SK-N-SH treated with all-trans-retinoic acid at 6 μM for 48 hours (cell line): ENCODE results near the gene ELAC2.

Source experiments
- ATAC-seq: fragments of 200-7000 bp; cut with Tn5 transposase; 3 replicates; pipeline ENCODE4 v1.9.1; 2020; ENCODE audit warnings: mild to moderate bottlenecking, moderate library complexity
- ARNTL ChIP-seq: fragments of 450-650 bp; formaldehyde crosslinking; IDR thresholded peaks from 2 replicates; pipeline ENCODE4 v1.5.0; 2020; ENCODE audit warnings: low read depth, mild to moderate bottlenecking, moderate library complexity, borderline replicate concordance
- BACH2 ChIP-seq: fragments of 250-450 bp; sonication (Bioruptor Pico); IDR thresholded peaks from 2 replicates; pipeline ENCODE4 v1.9.0; 2021; ENCODE audit warnings: mild to moderate bottlenecking, borderline replicate concordance
- CREB5 ChIP-seq: fragments of 250-450 bp; sonication (Bioruptor Pico); IDR thresholded peaks from 2 replicates; pipeline ENCODE4 v1.5.1; 2020; ENCODE audit warnings: low read depth, mild to moderate bottlenecking, moderate library complexity
- CSDC2 ChIP-seq: fragments of 250-450 bp; sonication (Bioruptor Pico); IDR thresholded peaks from 2 replicates; pipeline ENCODE4 v1.5.0; 2020; ENCODE audit warnings: mild to moderate bottlenecking, moderate library complexity
- CSRNP3 ChIP-seq: fragments of 250-450 bp; sonication (Bioruptor Pico); IDR thresholded peaks from 2 replicates; pipeline ENCODE4 v1.5.1; 2021; ENCODE audit warnings: mild to moderate bottlenecking, moderate library complexity
- ISL1 ChIP-seq: fragments of 250-450 bp; sonication (Bioruptor Pico); IDR thresholded peaks from 2 replicates; pipeline ENCODE4 v2.1.2; 2022; ENCODE audit warnings: mild to moderate bottlenecking, moderate library complexity
- OSR1 ChIP-seq: fragments of 250-450 bp; sonication (Bioruptor Pico); IDR thresholded peaks from 2 replicates; pipeline ENCODE4 v1.8.0; 2022; ENCODE audit warnings: moderate library complexity, mild to moderate bottlenecking, inconsistent platforms
- PATZ1 ChIP-seq: fragments of 250-450 bp; sonication (Bioruptor Pico); IDR thresholded peaks from 2 replicates; pipeline ENCODE4 v1.8.0; 2020; ENCODE audit warnings: mild to moderate bottlenecking, moderate library complexity, borderline replicate concordance
- PPARA ChIP-seq: fragments of 250-450 bp; sonication (Bioruptor Pico); IDR thresholded peaks from 2 replicates; pipeline ENCODE4 v1.5.0; 2020; ENCODE audit warnings: mild to moderate bottlenecking, borderline replicate concordance
- SNAI2 ChIP-seq: fragments of 250-450 bp; sonication (Bioruptor Pico); IDR thresholded peaks from 2 replicates; pipeline ENCODE4 v1.5.0; 2020; ENCODE audit warnings: mild to moderate bottlenecking, moderate library complexity
- TCF4 ChIP-seq: fragments of 250-450 bp; sonication (Bioruptor Pico); IDR thresholded peaks from 2 replicates; pipeline ENCODE4 v1.8.0; 2021; ENCODE audit warnings: mild to moderate bottlenecking, moderate library complexity, borderline replicate concordance
- TOX ChIP-seq: fragments of 250-450 bp; sonication (Bioruptor Pico); IDR thresholded peaks from 2 replicates; pipeline ENCODE4 v1.8.0; 2021; ENCODE audit warnings: mild to moderate bottlenecking, moderate library complexity, borderline replicate concordance
- TSHZ2 ChIP-seq: fragments of 250-450 bp; sonication (Bioruptor Pico); IDR thresholded peaks from 2 replicates; pipeline ENCODE4 v1.5.0; 2020; ENCODE audit warnings: mild to moderate bottlenecking, moderate library complexity
- ZC3H10 ChIP-seq: fragments of 250-450 bp; sonication (Bioruptor Pico); IDR thresholded peaks from 2 replicates; pipeline ENCODE4 v1.5.1; 2021; ENCODE audit warnings: mild to moderate bottlenecking, moderate library complexity
- ZFP3 ChIP-seq: fragments of 250-450 bp; sonication (Bioruptor Pico); IDR thresholded peaks from 2 replicates; pipeline ENCODE4 v1.5.0; 2020; ENCODE audit warnings: mild to moderate bottlenecking, moderate library complexity
- ZFP30 ChIP-seq: fragments of 450-650 bp; formaldehyde crosslinking; IDR thresholded peaks from 2 replicates; pipeline ENCODE4 v1.5.0; 2022; ENCODE audit warnings: mild to moderate bottlenecking, moderate library complexity
- ZNF70 ChIP-seq: fragments of 450-650 bp; formaldehyde crosslinking; IDR thresholded peaks from 2 replicates; pipeline ENCODE4 v1.5.0; 2020; ENCODE audit warnings: mild to moderate bottlenecking, moderate library complexity
- ZNF8 ChIP-seq: fragments of 450-650 bp; formaldehyde crosslinking; IDR thresholded peaks from 2 replicates; pipeline ENCODE4 v1.5.0; 2020; ENCODE audit warnings: mild to moderate bottlenecking, moderate library complexity

The ELAC2 gene

GRCh38 chr17:12987120-12987519 is 30.7 kb downstream of the ELAC2 start:
- TF ChIP-seq ARNTL (CRISPR knock-in tag): no peak
- TF ChIP-seq OSR1 (CRISPR knock-in tag): no peak
- no peak for TF ChIP-seq SNAI2
- ATAC-seq: peak; percentile 33; the same call in 2 of the 3 replicates

GRCh38 chr17:12985431-12986293 is 32.2 kb downstream of the ELAC2 start:
- ATAC-seq: no peak
- TF ChIP-seq ISL1 (CRISPR knock-in tag): no peak
- TF ChIP-seq TOX (CRISPR knock-in tag): no peak
- no peak for TF ChIP-seq ZFP3 (CRISPR knock-in tag)
- TF ChIP-seq CREB5 (CRISPR knock-in tag): no peak
- TF ChIP-seq ZC3H10: no peak
- TF ChIP-seq, all 23 proteins: peak for 0

GRCh38 chr17:12983991-12984884 is 33.6 kb downstream of the ELAC2 start:
- ATAC-seq: peak; percentile 14; the same call in 1 of the 3 replicates
- TF ChIP-seq BACH2 (CRISPR knock-in tag): no peak

- ATAC-seq: no peak
- TF ChIP-seq ZFP30 (CRISPR knock-in tag) (no peak), ZC3H10 (no peak), ISL1 (CRISPR knock-in tag) (no peak), PATZ1 (CRISPR knock-in tag) (no peak), TSHZ2 (no peak), PPARA (no peak), ARNTL (CRISPR knock-in tag) (no peak), CREB5 (CRISPR knock-in tag) (no peak), ZNF70 (CRISPR knock-in tag) (no peak), OSR1 (CRISPR knock-in tag) (no peak)
Measured at GRCh38 chr17:12982224-12982623, 35.6 kb downstream of the ELAC2 start.

GRCh38 chr17:12979826-12980500 is 37.9 kb downstream of the ELAC2 start:
- no peak for ATAC-seq
- TF ChIP-seq TOX (CRISPR knock-in tag): no peak
- TF ChIP-seq ZFP30 (CRISPR knock-in tag): no peak
- no peak for TF ChIP-seq ZNF8 (CRISPR knock-in tag)
- TF ChIP-seq OSR1 (CRISPR knock-in tag): no peak
- TF ChIP-seq ZNF70 (CRISPR knock-in tag): no peak
- TF ChIP-seq TCF4 (CRISPR knock-in tag): no peak
- no peak for TF ChIP-seq CSRNP3
- TF ChIP-seq PATZ1 (CRISPR knock-in tag): no peak
- no peak for TF ChIP-seq CSDC2 (CRISPR knock-in tag)
- TF ChIP-seq ISL1 (CRISPR knock-in tag): no peak
- no peak for TF ChIP-seq BACH2 (CRISPR knock-in tag)
